ENCODE results near the gene AGRN. TPM values are rescaled to one million over a fixed set of nuclear protein-coding genes. Genes with fewer than 3 reads are reported as not detected.

Gene AGRN
- total RNA-seq, 1 donor from 2014 or later, result 135 TPM

DNA sequence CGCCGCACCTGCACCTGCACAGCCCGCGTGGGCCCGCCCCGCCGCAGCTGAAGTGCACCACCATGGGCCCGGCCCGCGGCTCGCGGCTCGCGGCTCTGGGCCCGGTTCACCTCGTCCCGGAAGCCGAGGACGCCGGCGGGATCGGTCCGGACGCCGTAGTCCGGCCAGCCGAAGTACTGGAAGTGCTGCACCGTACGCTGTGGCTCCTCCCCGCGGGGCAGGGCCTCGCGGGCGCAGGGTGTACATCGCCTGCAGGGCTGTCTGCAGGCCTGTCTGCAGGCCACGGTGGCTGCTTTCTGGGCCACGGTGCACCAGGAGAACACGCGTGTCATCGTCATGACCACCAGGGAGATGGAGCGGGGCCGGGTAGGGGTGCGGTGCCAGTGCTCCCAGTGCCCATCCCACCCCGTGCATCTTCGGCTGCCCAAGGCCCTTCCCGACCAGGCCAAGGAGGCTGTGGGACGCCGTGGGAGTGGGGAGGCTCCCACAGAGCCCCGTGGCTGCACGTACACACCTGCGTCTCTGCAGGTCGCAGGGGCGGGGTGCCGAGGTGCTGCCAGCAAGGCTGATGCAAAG, 47.5 kb downstream of the AGRN start:
- no peak overlapping the region for H3K27ac ChIP-seq
- TF ChIP-seq CTCF (IDR thresholded peaks at IDR 0.05), result no peak

GRCh38 chr1:1067860-1068516, 48.1 kb downstream of the AGRN start:
- no peak for TF ChIP-seq CTCF (IDR thresholded peaks at IDR 0.05)
- Histone ChIP-seq H3K27me3 (peaks cover 31% of the 10 kb centered on the region), H3K27ac (no peak overlapping the region), H3K4me1 (peaks cover 13% of the 10 kb centered on the region), H3K36me3 (no peaks in the 10 kb centered on the region), H3K4me3 (peak overlapping the region; percentile 47), H3K9me3 (no peaks in the 10 kb centered on the region)
- intact Hi-C loops (cut with DNase I), result loop anchor here (10.0 kb wide), 1 partner anchor 83 kb away; the partner anchor contains the start of gene PERM1
- DNase-seq (peak; percentile 86), ATAC-seq (peak; percentile 38)

More for the DNA sequence above, 47.5 kb downstream of the AGRN start:
- Histone ChIP-seq H3K27me3 (peaks cover 36% of the 10 kb centered on the region), H3K9me3 (no peaks in the 10 kb centered on the region), H3K4me1 (peaks cover 13% of the 10 kb centered on the region), H3K36me3 (no peaks in the 10 kb centered on the region), H3K4me3 (no peak overlapping the region)
- DNase-seq, result no peak
- intact Hi-C loops (cut with DNase I), result loop anchor here (10.0 kb wide), 1 partner anchor 83 kb away; the partner anchor contains the start of gene PERM1
- no peak for ATAC-seq

- H3K4me3 ChIP-seq, result peak overlapping the region; percentile 47
- peaks cover 26% of the 10 kb centered on the region for H3K27me3 ChIP-seq
- TF ChIP-seq CTCF (IDR thresholded peaks at IDR 0.05), result no peak
- DNase-seq (peak; percentile 88), ATAC-seq (peak; percentile 79)
- H3K9me3 ChIP-seq, result no peaks in the 10 kb centered on the region
- intact Hi-C loops (cut with DNase I), result loop anchor here (10.0 kb wide), 1 partner anchor 84 kb away; the partner anchor contains the start of gene PERM1
- no peaks in the 10 kb centered on the region for H3K36me3 ChIP-seq
- peaks cover 13% of the 10 kb centered on the region for H3K4me1 ChIP-seq
- no peak overlapping the region for H3K27ac ChIP-seq
Observed at GRCh38 chr1:1068517-1069055, 48.7 kb downstream of the AGRN start.

- intact Hi-C loops (cut with DNase I), result loop anchor here (10.0 kb wide), 1 partner anchor 84 kb away; the partner anchor contains the start of gene PERM1
- TF ChIP-seq CTCF (IDR thresholded peaks at IDR 0.05), result no peak
- DNase-seq (peak; percentile 91), ATAC-seq (peak; percentile 71)
- Histone ChIP-seq H3K27ac (no peak overlapping the region), H3K9me3 (no peaks in the 10 kb centered on the region), H3K4me1 (peaks cover 7% of the 10 kb centered on the region), H3K4me3 (peak overlapping the region; percentile 47), H3K27me3 (peaks cover 26% of the 10 kb centered on the region), H3K36me3 (no peaks in the 10 kb centered on the region)
Observed at GRCh38 chr1:1069056-1069710, 49.3 kb downstream of the AGRN start.

DNA sequence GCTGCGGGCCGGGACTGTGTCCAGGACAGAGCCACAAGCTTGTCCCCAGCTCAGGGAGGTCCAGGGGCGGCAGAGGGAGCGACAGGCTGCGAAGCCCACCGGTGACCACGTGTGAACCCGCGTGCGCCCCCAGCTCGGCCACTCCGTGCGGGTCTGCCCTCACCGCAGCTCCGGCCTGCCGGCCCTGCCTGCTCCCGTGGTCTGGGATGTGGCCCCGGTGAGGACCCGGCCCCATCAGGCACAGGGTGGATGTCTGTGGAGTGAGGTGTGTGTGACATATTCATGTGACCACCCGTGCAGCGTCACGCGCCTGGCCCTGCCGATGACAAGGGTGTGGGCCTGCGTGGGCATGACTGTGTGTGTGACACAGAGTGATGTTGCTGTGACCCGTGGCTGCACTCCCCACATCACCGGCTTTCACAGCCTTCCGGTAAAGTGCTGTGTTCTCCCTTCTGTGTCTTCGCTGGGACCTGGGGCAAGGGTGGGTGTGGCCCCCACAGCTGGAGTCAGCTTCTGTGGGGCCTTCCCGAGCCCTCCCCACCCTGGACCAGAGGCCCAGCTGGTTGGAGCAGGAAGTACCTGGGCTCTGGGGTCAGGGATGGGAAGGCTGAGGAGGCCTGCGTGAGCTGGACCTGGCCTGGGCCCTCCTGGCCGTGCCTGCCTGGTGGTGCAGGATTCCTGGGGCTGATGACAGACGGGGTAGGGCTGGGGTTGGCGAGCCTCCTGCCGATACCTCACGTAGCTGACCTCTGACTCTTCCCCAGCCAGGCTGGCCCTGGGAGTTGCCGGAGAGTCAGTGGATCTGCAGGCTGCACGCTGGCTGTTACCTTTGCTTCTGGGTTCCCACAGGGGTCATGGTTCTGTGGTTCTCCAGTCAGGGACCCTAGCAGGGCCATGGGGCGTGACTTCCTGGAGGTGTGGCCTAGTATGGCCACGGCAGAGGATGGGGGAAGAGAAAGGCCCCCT, 50.1 kb downstream of the AGRN start:
- Histone ChIP-seq H3K4me3 (peak overlapping the region; percentile 47), H3K4me1 (peaks cover 6% of the 10 kb centered on the region), H3K36me3 (no peaks in the 10 kb centered on the region), H3K27me3 (peaks cover 34% of the 10 kb centered on the region), H3K27ac (no peak overlapping the region), H3K9me3 (no peaks in the 10 kb centered on the region)
- ATAC-seq (no peak), DNase-seq (no peak)
- TF ChIP-seq CTCF (IDR thresholded peaks at IDR 0.05), result no peak
- intact Hi-C loops (cut with DNase I), result loop anchor here (10.0 kb wide), 1 partner anchor 85 kb away; the partner anchor contains the start of gene PERM1

Measured in upper lobe of right lung (tissue), 1 donor.